ENCODE measurements around the gene COL20A1. TPM values are rescaled to one million over a fixed set of nuclear protein-coding genes. Genes with fewer than 3 reads are reported as not detected.

The COL20A1 gene
- total and polyA plus RNA-seq, 2 of the 13 experiments (the other 11 are each of a cell fraction or from before 2014, with no cell fraction given), result not detected

- TF ChIP-seq BHLHE40 (IDR thresholded peaks at IDR 0.05; ENCODE audit: low read length), result 0 out of 2 replicates have a peak, but pooled peaks have one; percentile 22
- no peak for TF ChIP-seq ESRRA (CRISPR knock-in tag; IDR thresholded peaks at IDR 0.05; ENCODE audit: low read depth)
- TF ChIP-seq ZNF883 (CRISPR knock-in tag; IDR thresholded peaks at IDR 0.05; ENCODE audit: not compliant biosample characterization), result peak; percentile 57
- TF ChIP-seq ZNF839 (CRISPR knock-in tag; IDR thresholded peaks at IDR 0.05; ENCODE audit: borderline replicate concordance), result 0 out of 2 replicates have a peak, but pooled peaks have one; percentile 34
- TF ChIP-seq ZNF263 (CRISPR knock-in tag; IDR thresholded peaks at IDR 0.05), result peak; percentile 58; the same call in 1 of the 2 replicates
- TF ChIP-seq MTA3 (CRISPR knock-in tag; IDR thresholded peaks at IDR 0.05), result no peak
- peak; percentile 36; the same call in 1 of the 2 replicates for TF ChIP-seq MIER3 (CRISPR knock-in tag; IDR thresholded peaks at IDR 0.05; ENCODE audit: borderline replicate concordance)
- no peak for TF ChIP-seq RBFOX2 (IDR thresholded peaks at IDR 0.05; ENCODE audit: low read depth, low read length)
- TF ChIP-seq ZNF800 (CRISPR knock-in tag; IDR thresholded peaks at IDR 0.05), result peak; percentile 39; the same call in 1 of the 2 replicates
- peak; percentile 35 to 52; a peak in 1 of 4 replicates for TF ChIP-seq HMGXB4 (CRISPR knock-in tag; IDR thresholded peaks at IDR 0.05; ENCODE audit: borderline replicate concordance in 1 of 2, low read depth in 1 of 2)
- TF ChIP-seq CTCF (CRISPR knock-in tag; IDR thresholded peaks at IDR 0.05), result peak; percentile 100
- 0 out of 2 replicates have a peak, but pooled peaks have one; percentile 32 for TF ChIP-seq ZGPAT (CRISPR knock-in tag; IDR thresholded peaks at IDR 0.05)
- no peak for TF ChIP-seq SNRNP70 (IDR thresholded peaks at IDR 0.05; ENCODE audit: low read depth, low read length)
- no peak for TF ChIP-seq NCOA5 (CRISPR knock-in tag; IDR thresholded peaks at IDR 0.05)
- TF ChIP-seq ISL2 (CRISPR knock-in tag; IDR thresholded peaks at IDR 0.05), result 0 out of 2 replicates have a peak, but pooled peaks have one; percentile 34
- TF ChIP-seq SMAD9 (CRISPR knock-in tag; IDR thresholded peaks at IDR 0.05), result no peak
- no peak for TF ChIP-seq SATB2 (CRISPR knock-in tag; IDR thresholded peaks at IDR 0.05)
- no peak for TF ChIP-seq BORCS8-MEF2B (CRISPR knock-in tag; IDR thresholded peaks at IDR 0.05)
- 0 out of 2 replicates have a peak, but pooled peaks have one; percentile 28 for TF ChIP-seq ZNF563 (CRISPR knock-in tag; IDR thresholded peaks at IDR 0.05)
- TF ChIP-seq LCORL (IDR thresholded peaks at IDR 0.05), result no peak
- TF ChIP-seq LCORL (CRISPR knock-in tag; IDR thresholded peaks at IDR 0.05), result no peak
- TF ChIP-seq SMC3 (IDR thresholded peaks at IDR 0.05; ENCODE audit: low read length), result peak; percentile 45; the same call in 1 of the 2 replicates
- 0 out of 2 replicates have a peak, but pooled peaks have one; percentile 77 for TF ChIP-seq MEIS2 (CRISPR knock-in tag; IDR thresholded peaks at IDR 0.05)
- no peak for TF ChIP-seq GATAD1 (CRISPR knock-in tag; IDR thresholded peaks at IDR 0.05)
These were observed 88.9 kb downstream of the COL20A1 start (continued) for GRCh38 chr20:63381781-63382431.
